Measurements from ENCODE around the gene ZBTB17. TPM values are rescaled to one million over a fixed set of nuclear protein-coding genes. Genes with fewer than 3 reads are reported as not detected.
A peak's percentile ranks its signal among the peaks of the same experiment; 100 is the strongest.

The ZBTB17 gene
- total RNA-seq, 2 experiments from 2014 or later: 52.9 to 53.4 TPM

DNA sequence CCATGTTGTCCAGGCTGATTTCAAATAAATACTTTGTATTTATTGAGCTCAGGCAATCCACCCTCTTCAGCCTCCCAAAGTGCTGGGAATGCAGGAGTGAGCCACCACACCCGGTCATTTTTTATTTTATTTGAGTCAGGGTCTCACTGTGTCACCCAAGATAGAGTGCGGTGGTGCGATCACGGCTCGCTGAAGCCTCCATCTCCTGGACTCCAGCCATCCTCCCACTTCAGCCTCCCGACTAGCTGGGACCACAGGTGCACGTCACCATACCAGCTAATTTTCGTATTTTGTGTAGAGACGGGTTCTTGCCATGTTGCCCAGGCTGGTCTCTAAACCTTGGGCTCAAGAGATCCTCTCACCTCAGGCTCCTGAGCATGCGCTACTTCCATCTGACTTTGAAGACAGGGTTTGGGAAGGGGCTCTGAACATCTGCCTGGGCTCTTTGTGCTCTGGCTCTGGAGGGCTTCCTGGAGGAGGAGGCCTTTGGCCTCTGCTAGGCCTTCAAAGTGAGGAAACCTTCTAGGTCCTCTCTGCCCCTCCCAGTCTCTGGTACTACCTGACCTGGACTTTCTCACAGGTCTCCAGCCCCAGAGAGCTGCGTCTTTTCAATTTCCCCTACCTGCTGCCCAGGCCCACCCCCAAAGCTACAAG lies 36.2 kb upstream of the ZBTB17 start:
- H3K27ac ChIP-seq (ENCODE audit: low read depth, low read length, poor library complexity, severe bottlenecking): no peak overlapping the region
- POLR2A ChIA-PET: no interaction called here
- H3K79me2 ChIP-seq (ENCODE audit: insufficient read depth, low read depth, low read length): no peaks in the 10 kb centered on the region
- TF ChIP-seq EZH2phosphoT487 (IDR thresholded peaks at IDR 0.05; ENCODE audit: borderline replicate concordance, low read depth, low read length): no peak
- TF ChIP-seq, protein P1, sequence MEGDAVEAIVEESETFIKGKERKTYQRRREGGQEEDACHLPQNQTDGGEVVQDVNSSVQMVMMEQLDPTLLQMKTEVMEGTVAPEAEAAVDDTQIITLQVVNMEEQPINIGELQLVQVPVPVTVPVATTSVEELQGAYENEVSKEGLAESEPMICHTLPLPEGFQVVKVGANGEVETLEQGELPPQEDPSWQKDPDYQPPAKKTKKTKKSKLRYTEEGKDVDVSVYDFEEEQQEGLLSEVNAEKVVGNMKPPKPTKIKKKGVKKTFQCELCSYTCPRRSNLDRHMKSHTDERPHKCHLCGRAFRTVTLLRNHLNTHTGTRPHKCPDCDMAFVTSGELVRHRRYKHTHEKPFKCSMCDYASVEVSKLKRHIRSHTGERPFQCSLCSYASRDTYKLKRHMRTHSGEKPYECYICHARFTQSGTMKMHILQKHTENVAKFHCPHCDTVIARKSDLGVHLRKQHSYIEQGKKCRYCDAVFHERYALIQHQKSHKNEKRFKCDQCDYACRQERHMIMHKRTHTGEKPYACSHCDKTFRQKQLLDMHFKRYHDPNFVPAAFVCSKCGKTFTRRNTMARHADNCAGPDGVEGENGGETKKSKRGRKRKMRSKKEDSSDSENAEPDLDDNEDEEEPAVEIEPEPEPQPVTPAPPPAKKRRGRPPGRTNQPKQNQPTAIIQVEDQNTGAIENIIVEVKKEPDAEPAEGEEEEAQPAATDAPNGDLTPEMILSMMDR (conservative IDR thresholded peaks at IDR 0.05; ENCODE audit: low read length): no peak
- peak overlapping the region; percentile 49; the same call in 1 of the 2 replicates for H3K4me2 ChIP-seq (ENCODE audit: low read length)
- BruUV-seq (replicated peaks): no TSS peak
- no peak for DNase-seq (ENCODE audit: low spot score)
- peaks cover 21% of the 10 kb centered on the region for H3K4me1 ChIP-seq (ENCODE audit: insufficient read depth, low read length, poor library complexity, severe bottlenecking)
- H3K9me3 ChIP-seq (ENCODE audit: low read length): no peaks in the 10 kb centered on the region
- H2AFZ ChIP-seq (ENCODE audit: low read length): peak overlapping the region; percentile 79; the same call in 1 of the 2 replicates
- no peaks in the 10 kb centered on the region for H3K36me3 ChIP-seq (ENCODE audit: insufficient read depth, low read length)
- intact Hi-C loops (cut with micrococcal nuclease; ENCODE audit: unreplicated experiment): no loop called here
- CTCF ChIA-PET (ENCODE audit: unreplicated experiment): no interaction called here
- no peak overlapping the region for H3K4me3 ChIP-seq (ENCODE audit: low read depth, low read length, poor library complexity, severe bottlenecking)
- H3K9me2 ChIP-seq (ENCODE audit: insufficient read depth, low read length): no peaks in the 10 kb centered on the region
- no peaks in the 10 kb centered on the region for H4K20me1 ChIP-seq (ENCODE audit: insufficient read depth, low read length)

DNA sequence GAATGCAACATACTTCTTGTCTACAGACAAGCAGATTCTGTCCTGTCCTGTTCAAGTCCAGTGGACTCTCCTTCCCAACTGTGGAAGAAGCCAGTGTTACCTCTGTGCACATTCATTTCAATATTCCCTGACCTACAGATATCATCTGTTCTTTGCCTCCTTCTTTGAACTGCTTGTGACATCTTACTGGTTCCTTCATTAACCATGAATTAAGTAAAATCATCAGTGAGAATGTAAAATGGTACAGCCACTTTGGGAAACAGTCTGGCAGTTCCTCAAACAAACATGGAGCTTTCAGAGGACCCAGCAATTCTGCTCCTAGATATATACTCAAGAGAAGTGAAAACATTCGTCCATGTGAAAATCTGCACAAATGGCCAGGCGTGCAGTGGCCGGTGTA lies 34.9 kb upstream of the ZBTB17 start:
- Histone ChIP-seq H3K9me3 (ENCODE audit: low read length) (no peaks in the 10 kb centered on the region), H3K36me3 (ENCODE audit: insufficient read depth, low read length) (no peaks in the 10 kb centered on the region), H3K4me2 (ENCODE audit: low read length) (no peak overlapping the region), H3K27ac (ENCODE audit: low read depth, low read length, poor library complexity, severe bottlenecking) (no peak overlapping the region), H3K79me2 (ENCODE audit: insufficient read depth, low read depth, low read length) (no peaks in the 10 kb centered on the region), H3K9me2 (ENCODE audit: insufficient read depth, low read length) (no peaks in the 10 kb centered on the region), H3K4me3 (ENCODE audit: low read depth, low read length, poor library complexity, severe bottlenecking) (no peak overlapping the region), H4K20me1 (ENCODE audit: insufficient read depth, low read length) (no peaks in the 10 kb centered on the region), H3K4me1 (ENCODE audit: insufficient read depth, low read length, poor library complexity, severe bottlenecking) (peaks cover 25% of the 10 kb centered on the region), H2AFZ (ENCODE audit: low read length) (no peak overlapping the region)
- no TSS peak for BruUV-seq (replicated peaks)
- CTCF ChIA-PET (ENCODE audit: unreplicated experiment): interaction anchor here (1.0 kb wide), 1 partner anchor 219 kb away, joined by 5 read pairs; no protein-coding TSS in a partner anchor
- TF ChIP-seq, protein P1 (conservative IDR thresholded peaks at IDR 0.05; ENCODE audit: low read length): no peak
- no peak for TF ChIP-seq EZH2phosphoT487 (IDR thresholded peaks at IDR 0.05; ENCODE audit: borderline replicate concordance, low read depth, low read length)
- intact Hi-C loops (cut with micrococcal nuclease; ENCODE audit: unreplicated experiment): no loop called here
- POLR2A ChIA-PET: interaction anchor here (0.6 kb wide), 1 partner anchor 139 kb away, joined by 3 read pairs; no protein-coding TSS in a partner anchor
- no peak for DNase-seq (ENCODE audit: low spot score)

DNA sequence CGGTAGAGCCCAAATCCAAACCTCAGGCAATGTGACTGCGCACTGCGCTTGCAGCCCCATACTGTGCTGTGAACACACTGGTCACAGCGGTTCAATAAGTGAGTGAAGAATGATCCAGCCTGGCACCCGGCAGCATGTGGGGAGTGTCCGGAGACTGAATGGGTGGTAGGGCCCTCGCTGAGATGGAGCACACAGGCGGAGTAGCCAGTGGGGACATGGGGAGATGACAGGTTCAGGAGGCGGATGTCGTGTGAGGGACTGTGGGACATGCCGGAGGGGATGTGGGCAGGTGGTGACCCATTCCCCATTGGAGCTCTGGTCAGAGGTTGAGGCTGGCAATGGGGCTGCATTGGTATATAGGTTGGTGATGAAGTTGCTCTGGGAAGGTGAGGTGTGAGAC lies 33.8 kb upstream of the ZBTB17 start:
- DNase-seq (ENCODE audit: low spot score): no peak
- no peak overlapping the region for H3K4me2 ChIP-seq (ENCODE audit: low read length)
- H3K9me2 ChIP-seq (ENCODE audit: insufficient read depth, low read length): no peaks in the 10 kb centered on the region
- no peak overlapping the region for H3K4me3 ChIP-seq (ENCODE audit: low read depth, low read length, poor library complexity, severe bottlenecking)
- no TSS peak for BruUV-seq (replicated peaks)
- no peak overlapping the region for H3K27ac ChIP-seq (ENCODE audit: low read depth, low read length, poor library complexity, severe bottlenecking)
- no peak overlapping the region for H2AFZ ChIP-seq (ENCODE audit: low read length)
- H3K79me2 ChIP-seq (ENCODE audit: insufficient read depth, low read depth, low read length): no peaks in the 10 kb centered on the region
- POLR2A ChIA-PET: no interaction called here
- H3K36me3 ChIP-seq (ENCODE audit: insufficient read depth, low read length): no peaks in the 10 kb centered on the region
- intact Hi-C loops (cut with micrococcal nuclease; ENCODE audit: unreplicated experiment): loop anchor here (1.0 to 10.0 kb wide), 4 partner anchors 23 to 207 kb away; no protein-coding TSS in a partner anchor
- H3K9me3 ChIP-seq (ENCODE audit: low read length): no peaks in the 10 kb centered on the region
- TF ChIP-seq, protein P1 (conservative IDR thresholded peaks at IDR 0.05; ENCODE audit: low read length): no peak
- no peak for TF ChIP-seq EZH2phosphoT487 (IDR thresholded peaks at IDR 0.05; ENCODE audit: borderline replicate concordance, low read depth, low read length)
- CTCF ChIA-PET (ENCODE audit: unreplicated experiment): interaction anchor here (1.0 kb wide), 2 partner anchors 46 to 218 kb away, joined by 5 to 6 read pairs; no protein-coding TSS in a partner anchor
- no peaks in the 10 kb centered on the region for H4K20me1 ChIP-seq (ENCODE audit: insufficient read depth, low read length)
- H3K4me1 ChIP-seq (ENCODE audit: insufficient read depth, low read length, poor library complexity, severe bottlenecking): peaks cover 24% of the 10 kb centered on the region

Data from OCI-LY7 (cell line).